SU-DHL-6 (cell line): ENCODE measurements around the gene PTPN13.
"Not testable (repeated sequence)": the region's sequence is repeated elsewhere in the genome, so short reads cannot be mapped to it uniquely, and the experiment has no call there.

Experiments
- H2AFZ ChIP-seq: fragments of 200-600 bp; sonication (generic); 2 replicates; pipeline ENCODE4 v1.6.1; 2014; ENCODE audit warnings: low read depth, mild to moderate bottlenecking, moderate library complexity, mixed read lengths, antibody characterized with exemption, low read length; ENCODE audit not compliant: severe bottlenecking
- H3F3A ChIP-seq: fragments of 200-600 bp; shearing (Covaris generic); 2 replicates; pipeline ENCODE4 v1.6.0; 2016; ENCODE audit warnings: antibody characterized with exemption, mild to moderate bottlenecking; ENCODE audit not compliant: insufficient read depth
- H3K27ac ChIP-seq: fragments of 200-600 bp; sonication (generic); 2 replicates; pipeline ENCODE4 v1.5.1; 2016; ENCODE audit warnings: low read depth, mild to moderate bottlenecking, low read length, moderate library complexity, mixed read lengths
- H3K27me3 ChIP-seq: fragments of 200-600 bp; sonication (generic), shearing (Covaris generic); 2 replicates; pipeline ENCODE4 v1.6.0; 2014; ENCODE audit warnings: mild to moderate bottlenecking, low read length
- H3K36me3 ChIP-seq: fragments of 200-600 bp; sonication (generic); 2 replicates; pipeline ENCODE4 v1.6.1; 2014; ENCODE audit warnings: mild to moderate bottlenecking, low read length, mixed read lengths
- H3K4me2 ChIP-seq: fragments of 300-600, 200-600 bp; shearing (Covaris generic), sonication (generic); 2 replicates; pipeline ENCODE4 v1.6.0; 2014; ENCODE audit warnings: low read length, low read depth, mild to moderate bottlenecking; ENCODE audit not compliant: poor library complexity, severe bottlenecking
- H3K4me3 ChIP-seq: fragments of 200-600 bp; sonication (generic); 2 replicates; pipeline ENCODE4 v1.5.1; 2014; ENCODE audit warnings: antibody characterized with exemption, low read length, mild to moderate bottlenecking, mixed read lengths; ENCODE audit not compliant: insufficient read depth, poor library complexity, severe bottlenecking
- H3K79me2 ChIP-seq: fragments of 200-600 bp; sonication (generic); 2 replicates; pipeline ENCODE4 v1.6.1; 2014; ENCODE audit warnings: mild to moderate bottlenecking, low read length, moderate library complexity; ENCODE audit not compliant: insufficient read depth
- H3K9ac ChIP-seq: fragments of 200-600 bp; sonication (generic); 2 replicates; pipeline ENCODE4 v1.7.0; 2014; ENCODE audit warnings: mild to moderate bottlenecking, low read length
- H3K9me2 ChIP-seq: fragments of 200-600 bp; sonication (generic); replicated peaks from 2 replicates; pipeline ENCODE4 v1.6.1; 2014; ENCODE audit warnings: low read length; ENCODE audit not compliant: insufficient read depth
- H3K9me3 ChIP-seq: fragments of 200-600 bp; sonication (generic); 2 replicates; pipeline ENCODE4 v1.6.1; 2014; ENCODE audit warnings: low read length, mixed read lengths; ENCODE audit not compliant: insufficient read depth
- H4K20me1 ChIP-seq: fragments of 200-600 bp; sonication (generic); 2 replicates; pipeline ENCODE4 v1.6.1; 2014; ENCODE audit warnings: low read depth, mild to moderate bottlenecking, antibody characterized with exemption, low read length, moderate library complexity, mixed read lengths
- EZH2phosphoT487 ChIP-seq: fragments of 200-600 bp; sonication (generic), shearing (Covaris generic); conservative IDR thresholded peaks from 2 replicates; pipeline ENCODE4 v1.6.1; 2018; ENCODE audit warnings: mild to moderate bottlenecking, antibody characterized with exemption, low read length, moderate library complexity, mixed read lengths
- TF ChIP-seq, protein P1 (sequence below): fragments of 200-600 bp; sonication (generic); IDR thresholded peaks from one replicate; pipeline ENCODE4 v1.5.1; 2017; ENCODE audit warnings: antibody characterized with exemption, mild to moderate bottlenecking, low read length, moderate library complexity; ENCODE audit not compliant: insufficient read depth, poor library complexity, severe bottlenecking

PTPN13 gene

DNA sequence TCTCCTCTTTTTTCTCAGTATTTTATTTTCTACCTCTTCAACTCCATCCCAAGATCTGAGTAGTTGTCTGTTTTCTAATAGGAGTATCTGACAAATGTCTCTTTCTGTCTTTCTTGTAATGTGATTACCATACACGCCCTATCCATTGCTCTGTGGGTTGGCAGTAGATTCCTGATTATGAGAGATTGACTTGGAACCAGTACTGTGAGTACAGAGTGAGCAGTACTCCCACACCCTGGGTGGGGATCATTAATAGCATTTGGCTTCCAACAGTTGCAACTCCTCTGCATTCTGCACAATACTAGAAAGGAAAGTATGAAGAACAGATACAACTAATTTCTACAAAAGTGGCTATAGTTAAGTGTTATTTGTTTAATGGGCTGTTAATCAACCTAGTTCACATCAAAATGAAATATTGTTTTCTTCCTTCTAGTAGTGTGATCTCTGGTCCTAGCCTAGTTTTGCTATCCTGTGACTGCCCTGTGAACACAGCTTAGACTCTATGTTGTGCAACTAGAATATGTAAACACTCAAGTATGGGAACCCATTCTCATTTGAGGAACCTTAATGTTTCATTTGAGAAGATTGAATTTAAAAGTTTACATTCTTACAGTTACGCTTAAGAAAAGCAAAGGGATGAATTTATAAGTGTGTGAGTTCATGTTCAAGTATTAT lies 112.9 kb downstream of the PTPN13 start:
- TF ChIP-seq, protein P1, sequence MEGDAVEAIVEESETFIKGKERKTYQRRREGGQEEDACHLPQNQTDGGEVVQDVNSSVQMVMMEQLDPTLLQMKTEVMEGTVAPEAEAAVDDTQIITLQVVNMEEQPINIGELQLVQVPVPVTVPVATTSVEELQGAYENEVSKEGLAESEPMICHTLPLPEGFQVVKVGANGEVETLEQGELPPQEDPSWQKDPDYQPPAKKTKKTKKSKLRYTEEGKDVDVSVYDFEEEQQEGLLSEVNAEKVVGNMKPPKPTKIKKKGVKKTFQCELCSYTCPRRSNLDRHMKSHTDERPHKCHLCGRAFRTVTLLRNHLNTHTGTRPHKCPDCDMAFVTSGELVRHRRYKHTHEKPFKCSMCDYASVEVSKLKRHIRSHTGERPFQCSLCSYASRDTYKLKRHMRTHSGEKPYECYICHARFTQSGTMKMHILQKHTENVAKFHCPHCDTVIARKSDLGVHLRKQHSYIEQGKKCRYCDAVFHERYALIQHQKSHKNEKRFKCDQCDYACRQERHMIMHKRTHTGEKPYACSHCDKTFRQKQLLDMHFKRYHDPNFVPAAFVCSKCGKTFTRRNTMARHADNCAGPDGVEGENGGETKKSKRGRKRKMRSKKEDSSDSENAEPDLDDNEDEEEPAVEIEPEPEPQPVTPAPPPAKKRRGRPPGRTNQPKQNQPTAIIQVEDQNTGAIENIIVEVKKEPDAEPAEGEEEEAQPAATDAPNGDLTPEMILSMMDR, result no peak
- no peak for TF ChIP-seq EZH2phosphoT487
- Histone ChIP-seq H3F3A (no peaks in the 10 kb centered on the region), H3K9ac (no peak overlapping the region), H3K27ac (no peak overlapping the region), H3K79me2 (no peaks in the 10 kb centered on the region), H3K9me2 (no peaks in the 10 kb centered on the region), H4K20me1 (no peaks in the 10 kb centered on the region), H2AFZ (no peak overlapping the region), H3K4me2 (no peak overlapping the region), H3K4me3 (no peak overlapping the region), H3K9me3 (no peaks in the 10 kb centered on the region), H3K36me3 (no peaks in the 10 kb centered on the region), H3K27me3 (no peaks in the 10 kb centered on the region)

DNA sequence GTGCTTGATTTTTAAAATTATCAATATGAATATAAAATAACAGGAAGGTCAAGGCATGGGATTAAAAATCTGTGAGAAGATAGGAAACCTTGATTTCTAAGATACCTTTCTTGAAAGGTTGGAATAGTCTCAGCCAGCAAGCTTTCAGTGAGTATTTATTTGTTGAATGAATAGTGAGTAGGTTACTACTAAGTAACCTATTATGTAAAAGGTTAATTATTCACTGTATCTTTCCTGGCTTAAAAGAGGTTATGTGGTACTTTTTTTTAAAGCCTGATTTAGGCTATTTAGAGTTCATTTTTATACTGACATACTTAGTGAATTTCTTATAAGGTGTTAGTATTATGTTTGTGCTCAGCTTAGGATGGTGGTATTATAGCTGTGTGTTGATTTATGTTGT lies 123.5 kb downstream of the PTPN13 start:
- Histone ChIP-seq H3K79me2 (no peaks in the 10 kb centered on the region), H3K27ac (no peak overlapping the region), H3F3A (no peaks in the 10 kb centered on the region), H3K4me2 (no peak overlapping the region), H2AFZ (no peak overlapping the region), H3K27me3 (no peaks in the 10 kb centered on the region), H3K36me3 (no peaks in the 10 kb centered on the region), H3K9me3 (no peaks in the 10 kb centered on the region), H3K4me3 (no peak overlapping the region), H3K9ac (no peak overlapping the region), H3K9me2 (no peaks in the 10 kb centered on the region), H4K20me1 (no peaks in the 10 kb centered on the region)
- no peak for TF ChIP-seq EZH2phosphoT487
- TF ChIP-seq, protein P1, result no peak

DNA sequence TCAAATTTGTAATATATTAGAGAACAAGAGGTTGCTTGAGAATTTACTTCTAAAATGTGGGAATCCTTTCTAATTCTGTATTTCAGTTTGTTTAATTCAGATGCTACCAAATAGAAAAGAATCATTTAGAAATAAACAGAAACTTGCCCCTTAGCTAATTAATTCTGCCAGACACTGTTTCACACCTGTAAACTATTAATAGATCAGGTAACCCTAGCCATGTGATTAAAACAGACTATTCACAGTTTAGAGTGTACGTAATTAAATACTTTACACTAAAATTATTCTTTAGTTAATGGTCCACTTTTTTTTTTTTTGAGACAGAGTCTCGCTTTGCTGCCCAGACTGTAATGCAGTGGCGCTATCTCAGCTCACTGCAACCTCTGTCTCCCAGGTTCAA lies 124.0 kb downstream of the PTPN13 start:
- Histone ChIP-seq H3F3A (no peaks in the 10 kb centered on the region), H4K20me1 (no peaks in the 10 kb centered on the region), H3K36me3 (no peaks in the 10 kb centered on the region), H3K9ac (no peak overlapping the region), H3K9me3 (no peaks in the 10 kb centered on the region), H3K27ac (no peak overlapping the region), H2AFZ (no peak overlapping the region), H3K4me3 (no peak overlapping the region), H3K4me2 (no peak overlapping the region), H3K27me3 (no peaks in the 10 kb centered on the region), H3K79me2 (no peaks in the 10 kb centered on the region), H3K9me2 (no peaks in the 10 kb centered on the region)
- TF ChIP-seq, protein P1, result no peak

DNA sequence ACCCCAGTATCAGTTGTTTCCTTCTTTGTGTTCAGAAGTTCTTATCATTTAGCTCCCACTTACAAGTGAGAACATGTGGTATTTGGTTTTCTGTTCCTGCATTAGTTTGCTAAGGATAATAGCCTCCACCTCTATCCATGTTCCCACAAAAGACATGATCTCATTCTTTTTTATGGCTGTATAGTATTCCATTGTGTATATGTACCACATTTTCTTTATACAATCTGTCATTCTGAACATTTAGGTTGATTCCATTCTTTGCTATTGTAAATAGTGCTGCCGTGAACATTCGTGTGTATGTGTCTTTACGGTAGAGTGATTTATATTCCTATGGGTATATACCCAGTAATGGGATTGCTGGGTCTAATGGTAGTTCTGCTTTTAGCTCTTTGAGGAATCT lies 125.0 kb downstream of the PTPN13 start:
- not testable (repeated sequence) for H3K36me3 ChIP-seq, H3K27me3 ChIP-seq, H3K9ac ChIP-seq, H4K20me1 ChIP-seq, H3K27ac ChIP-seq, H3K4me2 ChIP-seq, H3K9me3 ChIP-seq, H3F3A ChIP-seq, H3K79me2 ChIP-seq, H2AFZ ChIP-seq, H3K9me2 ChIP-seq, H3K4me3 ChIP-seq
